Measurements from ENCODE around the gene DNAH14.
"Not testable (repeated sequence)": the region's sequence is repeated elsewhere in the genome, so short reads cannot be mapped to it uniquely, and the experiment has no call there.

DNAH14 gene

GRCh38 chr1:225347123-225347683 is 417.7 kb downstream of the DNAH14 start:
- no peak for DNase-seq (ENCODE audit: low read depth in 2 of 2)

- DNase-seq (ENCODE audit: low read depth in 2 of 2) = no peak
These were observed 418.9 kb downstream of the DNAH14 start for GRCh38 chr1:225348400-225348799.

GRCh38 chr1:225349826-225350225 is 420.4 kb downstream of the DNAH14 start:
- DNase-seq (ENCODE audit: low read depth in 2 of 2) = no peak

GRCh38 chr1:225350872-225351271 is 421.4 kb downstream of the DNAH14 start:
- no peak for DNase-seq (ENCODE audit: low read depth in 2 of 2)

- DNase-seq (ENCODE audit: low read depth in 2 of 2) = no peak
These were observed 425.4 kb downstream of the DNAH14 start for GRCh38 chr1:225354906-225355305.

GRCh38 chr1:225355863-225356262 is 426.4 kb downstream of the DNAH14 start:
- no peak for DNase-seq (ENCODE audit: low read depth in 2 of 2)

- DNase-seq (ENCODE audit: low read depth in 2 of 2) = no peak
These were observed 430.6 kb downstream of the DNAH14 start for GRCh38 chr1:225360119-225360518.

- no peak for DNase-seq (ENCODE audit: low read depth in 2 of 2)
These were observed 431.7 kb downstream of the DNAH14 start for GRCh38 chr1:225361176-225361575.

- no peak for DNase-seq (ENCODE audit: low read depth in 2 of 2)
These were observed 433.3 kb downstream of the DNAH14 start for GRCh38 chr1:225362805-225363204.

GRCh38 chr1:225364439-225364838 is 435.0 kb downstream of the DNAH14 start:
- no peak for DNase-seq (ENCODE audit: low read depth in 2 of 2)

- no peak for DNase-seq (ENCODE audit: low read depth in 2 of 2)
These were observed 436.5 kb downstream of the DNAH14 start for GRCh38 chr1:225366018-225366417.

- no peak for DNase-seq (ENCODE audit: low read depth in 2 of 2)
These were observed 437.1 kb downstream of the DNAH14 start for GRCh38 chr1:225366552-225366951.

- DNase-seq (ENCODE audit: low read depth in 2 of 2) = no peak
These were observed 438.6 kb downstream of the DNAH14 start for GRCh38 chr1:225368036-225368552.

- no peak for DNase-seq (ENCODE audit: low read depth in 2 of 2)
These were observed 442.0 kb downstream of the DNAH14 start for GRCh38 chr1:225371366-225372010.

GRCh38 chr1:225373155-225373554 is 443.7 kb downstream of the DNAH14 start:
- DNase-seq (ENCODE audit: low read depth in 2 of 2) = no peak

- no peak for DNase-seq (ENCODE audit: low read depth in 2 of 2)
These were observed 445.5 kb downstream of the DNAH14 start for GRCh38 chr1:225374996-225375395.

- no peak for DNase-seq (ENCODE audit: low read depth in 2 of 2)
These were observed 449.4 kb downstream of the DNAH14 start for GRCh38 chr1:225378880-225379279.

GRCh38 chr1:225380691-225381090 is 451.2 kb downstream of the DNAH14 start:
- no peak for DNase-seq (ENCODE audit: low read depth in 2 of 2)

GRCh38 chr1:225386860-225387259 is 457.4 kb downstream of the DNAH14 start:
- not testable (repeated sequence) for DNase-seq (ENCODE audit: low read depth in 2 of 2)

- DNase-seq (ENCODE audit: low read depth in 2 of 2) = no peak
These were observed 458.9 kb downstream of the DNAH14 start for GRCh38 chr1:225388372-225388771.

- DNase-seq (ENCODE audit: low read depth in 2 of 2) = no peak
These were observed 460.4 kb downstream of the DNAH14 start for GRCh38 chr1:225389843-225390242.

- DNase-seq (ENCODE audit: low read depth in 2 of 2) = no peak
These were observed 466.9 kb downstream of the DNAH14 start for GRCh38 chr1:225396357-225396756.

GRCh38 chr1:225400968-225401367 is 471.5 kb downstream of the DNAH14 start:
- DNase-seq (ENCODE audit: low read depth in 2 of 2) = no peak
